IPS-NIHi7 (cell line): Measurements from ENCODE around the gene TAGLN.

Experiments
- DNase-seq: peaks from one replicate; pipeline ENCODE4 v3.0.0; 2012; ENCODE audit warnings: mixed read lengths; ENCODE audit errors: extremely low spot score

Gene TAGLN

GRCh38 chr11:117214404-117215110, 15.4 kb downstream of the TAGLN start:
- DNase-seq: no peak

- DNase-seq: no peak
These were observed 18.2 kb downstream of the TAGLN start for GRCh38 chr11:117217141-117218084.

GRCh38 chr11:117218133-117218915, 19.2 kb downstream of the TAGLN start:
- no peak for DNase-seq

- no peak for DNase-seq
These were observed 19.8 kb downstream of the TAGLN start for GRCh38 chr11:117219001-117219400.

GRCh38 chr11:117219455-117219854, 20.3 kb downstream of the TAGLN start:
- DNase-seq: no peak

GRCh38 chr11:117219995-117220394, 20.8 kb downstream of the TAGLN start:
- DNase-seq: no peak

GRCh38 chr11:117220568-117220967, 21.4 kb downstream of the TAGLN start:
- DNase-seq: no peak

- DNase-seq: no peak
These were observed 22.0 kb downstream of the TAGLN start for GRCh38 chr11:117220999-117221774.

- DNase-seq: no peak
These were observed 22.8 kb downstream of the TAGLN start for GRCh38 chr11:117221775-117222517.

- no peak for DNase-seq
These were observed 24.0 kb downstream of the TAGLN start for GRCh38 chr11:117222991-117223740.

- no peak for DNase-seq
These were observed 24.8 kb downstream of the TAGLN start for GRCh38 chr11:117223741-117224689.

GRCh38 chr11:117225553-117226170, 26.5 kb downstream of the TAGLN start:
- DNase-seq: no peak

GRCh38 chr11:117226388-117227385, 27.5 kb downstream of the TAGLN start:
- DNase-seq: peak; percentile 82

GRCh38 chr11:117228091-117228490, 28.9 kb downstream of the TAGLN start:
- DNase-seq: no peak

GRCh38 chr11:117229411-117229810, 30.2 kb downstream of the TAGLN start:
- DNase-seq: no peak

GRCh38 chr11:117229931-117230285, 30.7 kb downstream of the TAGLN start:
- DNase-seq: no peak
